Measurements from ENCODE around the gene HNRNPM.
A peak's percentile ranks its signal among the peaks of the same experiment; 100 is the strongest.
"Not testable (repeated sequence)": the region's sequence is repeated elsewhere in the genome, so short reads cannot be mapped to it uniquely, and the experiment has no call there.

Gene HNRNPM

GRCh38 chr19:8444677-8445487, at the start of gene HNRNPM:
HNRNPM (plus strand) TSS chr19:8444975; CDS start chr19:8444999, 24 bp downstream.
- peak; percentile 100 for DNase-seq (ENCODE audit: low read depth in 2 of 2, low spot score in 1 of 2)

- DNase-seq (ENCODE audit: low read depth in 2 of 2, low spot score in 1 of 2) = no peak
These were observed 49.1 kb upstream of the HNRNPM start for GRCh38 chr19:8395621-8396082.

- no peak for DNase-seq (ENCODE audit: low read depth in 2 of 2, low spot score in 1 of 2)
These were observed 48.6 kb upstream of the HNRNPM start for GRCh38 chr19:8396185-8396562.

- DNase-seq (ENCODE audit: low read depth in 2 of 2, low spot score in 1 of 2) = peak in 1 of 2 donors; percentile 40
These were observed 48.1 kb upstream of the HNRNPM start for GRCh38 chr19:8396563-8397203.

GRCh38 chr19:8397271-8397670, 47.5 kb upstream of the HNRNPM start:
- DNase-seq (ENCODE audit: low read depth in 2 of 2, low spot score in 1 of 2) = no peak

GRCh38 chr19:8397746-8398310, 46.9 kb upstream of the HNRNPM start:
- DNase-seq (ENCODE audit: low read depth in 2 of 2, low spot score in 1 of 2) = no peak

GRCh38 chr19:8398311-8398771, 46.4 kb upstream of the HNRNPM start:
- no peak for DNase-seq (ENCODE audit: low read depth in 2 of 2, low spot score in 1 of 2)

GRCh38 chr19:8399681-8400188, 45.0 kb upstream of the HNRNPM start:
- no peak for DNase-seq (ENCODE audit: low read depth in 2 of 2, low spot score in 1 of 2)

- DNase-seq (ENCODE audit: low read depth in 2 of 2, low spot score in 1 of 2) = no peak
These were observed 42.8 kb upstream of the HNRNPM start for GRCh38 chr19:8401981-8402411.

GRCh38 chr19:8403098-8403819, 41.5 kb upstream of the HNRNPM start:
- DNase-seq (ENCODE audit: low read depth in 2 of 2, low spot score in 1 of 2) = no peak

- DNase-seq (ENCODE audit: low read depth in 2 of 2, low spot score in 1 of 2) = no peak
These were observed 41.0 kb upstream of the HNRNPM start for GRCh38 chr19:8403820-8404109.

- no peak for DNase-seq (ENCODE audit: low read depth in 2 of 2, low spot score in 1 of 2)
These were observed 40.2 kb upstream of the HNRNPM start for GRCh38 chr19:8404391-8405151.

- not testable (repeated sequence) for DNase-seq (ENCODE audit: low read depth in 2 of 2, low spot score in 1 of 2)
These were observed 34.1 kb upstream of the HNRNPM start for GRCh38 chr19:8410718-8411117.

- peak; percentile 80 to 93 for DNase-seq (ENCODE audit: low read depth in 2 of 2, low spot score in 1 of 2)
These were observed 31.8 kb upstream of the HNRNPM start, which contains the start of gene MARCHF2 for GRCh38 chr19:8412783-8413628. MARCHF2 (plus strand) TSS chr19:8413305; CDS start chr19:8421841, 8,536 bp downstream.

- no peak for DNase-seq (ENCODE audit: low read depth in 2 of 2, low spot score in 1 of 2)
These were observed 31.2 kb upstream of the HNRNPM start for GRCh38 chr19:8413629-8413995.

GRCh38 chr19:8416796-8417195, 28.0 kb upstream of the HNRNPM start:
- DNase-seq (ENCODE audit: low read depth in 2 of 2, low spot score in 1 of 2) = no peak

- DNase-seq (ENCODE audit: low read depth in 2 of 2, low spot score in 1 of 2) = no peak
These were observed 23.0 kb upstream of the HNRNPM start for GRCh38 chr19:8421484-8422461.

- no peak for DNase-seq (ENCODE audit: low read depth in 2 of 2, low spot score in 1 of 2)
These were observed 21.0 kb upstream of the HNRNPM start for GRCh38 chr19:8423817-8424223.

Measured in stimulated activated CD8-positive, alpha-beta memory T cell treated with anti-CD3 and anti-CD28 coated beads, Interleukin-4, amount 100 ng/mL, for 1 hour (primary cell).